Stimulated activated CD8-positive, alpha-beta memory T cell treated with anti-CD3 and anti-CD28 coated beads, Interleukin-12 subunit alpha, Interleukin-12 subunit beta, amount 100 ng/mL, for 24 hours (primary cell): Measurements from ENCODE around the gene DKK1.
"Not testable (repeated sequence)": the region's sequence is repeated elsewhere in the genome, so short reads cannot be mapped to it uniquely, and the experiment has no call there.

Source experiments
- DNase-seq: peaks from one replicate; pipeline ENCODE4 v3.0.0-alpha.2; 2020; ENCODE audit errors: extremely low read depth

DKK1 gene

DNA sequence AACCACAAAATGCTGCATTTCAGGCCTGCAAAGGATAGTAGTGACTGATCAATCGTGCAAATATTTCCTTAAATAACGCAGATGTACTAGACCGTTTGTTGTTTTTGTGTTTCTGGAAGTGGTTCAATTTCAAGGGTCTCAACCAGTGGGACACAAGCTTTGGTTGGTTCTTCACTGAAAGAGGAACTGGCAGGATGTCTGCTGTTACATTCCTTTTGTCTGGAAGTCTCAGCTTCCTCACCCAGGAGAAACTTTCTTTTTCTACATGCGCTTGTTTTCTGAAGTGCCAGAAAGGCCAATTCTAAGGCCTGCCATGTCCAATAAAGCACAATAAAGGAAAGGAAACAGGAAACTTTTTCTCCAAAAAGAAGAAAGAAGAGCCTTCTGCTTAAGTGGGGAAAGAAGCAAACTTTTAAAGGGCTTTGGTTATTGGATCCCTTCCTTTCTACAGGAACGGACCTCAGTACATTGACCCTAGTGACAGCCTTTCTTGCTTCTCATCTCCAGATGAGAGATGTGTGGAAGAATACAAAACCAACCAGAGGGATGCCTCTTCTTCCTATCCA is 4.1 kb downstream of the DKK1 start:
- no peak for DNase-seq

- no peak for DNase-seq
These were observed 4.9 kb downstream of the DKK1 start for GRCh38 chr10:52318822-52319464.

DNA sequence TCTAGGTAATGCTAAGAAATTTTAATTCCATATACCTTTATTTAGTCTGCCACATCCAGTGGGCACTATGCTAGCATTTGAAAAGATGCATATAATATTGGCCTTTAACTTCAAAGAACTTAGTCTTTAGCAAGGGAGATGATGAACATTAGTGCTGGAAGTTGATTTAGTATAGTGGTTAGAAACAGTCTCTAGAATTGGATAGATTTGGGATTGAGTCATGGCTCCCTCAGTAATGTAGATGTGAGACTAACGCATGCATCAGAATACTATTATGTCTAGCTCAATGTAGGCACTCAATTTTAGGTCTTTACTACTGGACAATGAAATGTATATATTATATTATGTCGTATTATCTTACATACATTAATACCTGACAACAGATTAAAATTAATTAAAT is 5.8 kb downstream of the DKK1 start:
- DNase-seq, result no peak

DNA sequence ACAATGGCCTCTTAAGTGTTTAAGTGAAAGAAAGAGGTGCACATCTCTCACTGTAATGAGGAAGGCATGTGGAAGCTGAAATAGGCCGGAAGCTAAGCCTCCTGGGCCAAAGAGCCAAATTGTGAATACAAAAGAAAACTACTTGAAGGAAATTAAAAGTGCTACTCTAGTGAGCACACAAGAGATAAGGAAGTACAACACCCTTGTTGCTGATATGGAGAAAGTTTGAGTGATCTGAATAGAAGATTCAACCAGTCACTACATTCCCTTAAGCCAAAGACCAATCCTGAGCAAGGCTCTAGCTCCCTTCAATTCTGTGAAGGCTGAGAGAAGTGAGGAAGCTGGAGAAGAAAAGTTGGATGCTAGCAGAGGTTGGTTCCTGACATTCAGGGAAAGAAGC is 8.2 kb downstream of the DKK1 start:
- DNase-seq, result no peak

- DNase-seq, result no peak
These were observed 8.9 kb downstream of the DKK1 start for GRCh38 chr10:52322936-52323335.

- DNase-seq, result no peak
These were observed 12.3 kb downstream of the DKK1 start for GRCh38 chr10:52326382-52326781.

DNA sequence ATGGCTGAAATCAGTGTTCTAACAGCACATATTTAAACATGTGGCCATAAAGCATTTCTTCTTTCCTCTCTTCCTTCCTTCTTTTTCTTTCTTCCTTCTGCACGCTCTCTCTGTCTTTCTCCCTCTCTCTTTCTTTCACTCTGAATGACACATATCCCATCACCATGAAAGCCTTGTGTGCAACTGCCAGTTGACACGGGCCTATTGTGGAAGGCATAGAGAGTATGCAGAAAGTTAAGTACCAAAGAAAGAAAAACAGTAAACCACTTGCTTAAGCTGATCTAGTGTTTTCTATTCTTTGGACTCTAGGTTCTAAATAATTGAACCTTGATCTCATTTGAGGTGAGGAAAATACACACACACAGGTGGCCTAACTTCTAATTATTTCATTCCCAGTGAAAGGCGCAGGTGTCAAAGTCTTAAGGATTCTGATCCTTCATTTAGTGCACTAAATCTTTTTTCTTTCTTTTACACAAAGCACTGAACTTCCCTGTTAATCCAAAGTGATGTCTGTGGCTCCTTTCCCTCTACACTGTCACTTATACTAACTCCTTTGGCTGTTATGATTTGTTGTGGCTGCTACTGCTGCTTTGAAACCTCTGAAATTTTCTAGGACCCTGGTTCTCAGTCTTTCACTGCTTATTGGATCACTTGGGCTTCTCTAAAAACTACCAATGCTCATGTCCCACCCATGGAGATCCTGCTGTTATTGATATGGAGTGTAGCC is 17.7 kb downstream of the DKK1 start:
- no peak for DNase-seq

GRCh38 chr10:52332815-52333214 is 18.7 kb downstream of the DKK1 start:
- DNase-seq, result no peak

- DNase-seq, result no peak
These were observed 20.5 kb downstream of the DKK1 start for GRCh38 chr10:52334595-52334994.

- DNase-seq, result no peak
These were observed 21.6 kb downstream of the DKK1 start for GRCh38 chr10:52335665-52336064.

DNA sequence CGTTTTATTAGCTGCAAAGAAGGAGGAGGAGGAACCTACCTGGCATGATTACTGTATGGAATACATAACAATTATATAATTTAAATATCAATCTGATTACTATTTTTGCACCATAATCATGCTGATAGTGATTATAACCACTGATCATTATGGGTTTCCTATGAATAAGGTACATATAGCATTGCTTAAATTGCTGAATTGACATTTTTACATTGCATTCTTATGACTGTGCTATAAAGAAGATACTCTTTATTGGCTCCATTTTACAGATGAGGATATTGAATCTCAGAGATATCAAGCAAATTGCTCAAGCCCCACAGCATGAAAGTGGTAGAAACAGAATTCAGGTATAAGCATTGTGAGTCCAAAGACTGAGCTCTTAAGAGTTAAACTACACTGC is 23.1 kb downstream of the DKK1 start:
- DNase-seq, result no peak

DNA sequence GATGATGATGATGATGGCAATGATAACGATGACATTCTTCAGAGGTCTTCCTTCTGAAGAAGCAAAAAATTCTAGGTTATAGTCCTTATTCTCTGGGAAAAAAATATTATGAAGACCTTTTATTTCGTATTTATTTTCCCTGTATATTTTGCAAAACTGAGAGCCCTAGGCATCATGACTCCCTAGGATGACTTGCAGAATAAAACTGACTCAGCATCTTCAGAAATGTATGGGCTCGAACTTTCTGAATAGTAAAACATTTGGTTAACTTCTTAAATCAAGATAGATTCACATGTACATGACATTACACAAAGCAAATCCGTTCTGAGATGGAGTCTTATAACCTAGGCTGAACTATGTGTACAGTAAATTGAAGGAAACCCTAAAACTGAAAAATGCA is 29.4 kb downstream of the DKK1 start:
- no peak for DNase-seq

- no peak for DNase-seq
These were observed 32.6 kb downstream of the DKK1 start for GRCh38 chr10:52346394-52347326.

GRCh38 chr10:52347327-52347667 is 33.2 kb downstream of the DKK1 start:
- DNase-seq, result no peak

DNA sequence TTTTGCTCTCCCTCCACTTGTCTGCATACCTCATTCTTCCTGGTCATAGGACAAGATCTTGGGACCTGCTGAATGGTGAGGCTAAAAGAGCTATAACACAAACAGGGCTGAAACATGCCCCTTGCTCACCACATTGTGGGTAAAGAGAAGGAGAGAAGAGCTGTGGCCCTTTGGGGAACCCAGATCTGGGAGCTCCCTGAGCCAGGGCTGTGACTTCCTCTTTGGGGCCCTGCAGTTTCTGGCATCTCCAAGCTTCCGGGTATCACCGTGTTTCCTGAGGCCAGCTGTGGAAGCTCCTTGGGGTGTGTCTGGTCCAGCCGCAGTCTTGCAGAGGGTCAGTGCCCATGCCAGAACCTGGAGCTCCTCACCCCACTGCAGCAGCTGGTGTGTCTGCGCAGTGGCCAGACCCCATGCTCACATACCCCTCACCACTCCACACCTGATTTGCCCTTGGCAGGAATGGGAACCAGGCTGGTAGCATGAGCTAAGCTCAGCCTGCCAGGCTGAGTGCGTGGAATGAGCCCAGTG is 34.0 kb downstream of the DKK1 start:
- DNase-seq, result no peak

DNA sequence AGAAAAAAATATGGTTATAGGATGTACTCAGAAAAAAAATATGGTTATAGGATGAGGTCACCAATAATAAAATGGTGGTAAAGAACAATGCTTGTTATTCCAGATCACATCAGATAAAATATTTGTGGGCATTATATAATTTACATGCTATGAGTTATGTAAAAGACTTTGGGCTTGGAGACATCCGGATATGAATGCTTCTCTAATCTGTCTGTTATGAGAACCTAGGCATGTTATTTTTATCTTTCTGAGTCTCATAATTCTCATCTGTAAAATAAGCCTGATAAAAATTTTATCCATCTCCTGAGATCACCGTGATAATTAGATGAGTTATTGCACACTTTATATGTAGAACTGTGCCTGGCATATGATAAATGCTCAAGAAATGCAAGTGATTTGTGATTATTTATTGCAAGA is 37.8 kb downstream of the DKK1 start:
- no peak for DNase-seq

DNA sequence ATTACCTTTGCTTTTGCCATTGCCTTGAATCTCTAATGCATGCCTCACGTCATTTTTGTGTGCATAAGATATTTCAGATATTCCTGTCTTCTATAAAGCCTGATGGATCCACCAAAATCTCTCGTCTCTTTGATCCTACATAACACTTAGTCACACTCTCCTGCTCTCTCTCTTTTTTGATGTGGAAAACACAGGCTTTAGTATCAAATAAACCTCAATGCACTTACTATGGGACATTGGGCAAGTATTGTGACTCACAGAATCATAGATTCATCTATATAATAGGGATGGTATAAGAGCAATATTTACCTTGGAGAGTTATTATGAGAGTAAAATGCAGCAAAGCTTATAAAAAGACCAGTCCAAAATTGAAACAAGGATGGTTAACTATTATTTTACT is 39.1 kb downstream of the DKK1 start:
- no peak for DNase-seq

DNA sequence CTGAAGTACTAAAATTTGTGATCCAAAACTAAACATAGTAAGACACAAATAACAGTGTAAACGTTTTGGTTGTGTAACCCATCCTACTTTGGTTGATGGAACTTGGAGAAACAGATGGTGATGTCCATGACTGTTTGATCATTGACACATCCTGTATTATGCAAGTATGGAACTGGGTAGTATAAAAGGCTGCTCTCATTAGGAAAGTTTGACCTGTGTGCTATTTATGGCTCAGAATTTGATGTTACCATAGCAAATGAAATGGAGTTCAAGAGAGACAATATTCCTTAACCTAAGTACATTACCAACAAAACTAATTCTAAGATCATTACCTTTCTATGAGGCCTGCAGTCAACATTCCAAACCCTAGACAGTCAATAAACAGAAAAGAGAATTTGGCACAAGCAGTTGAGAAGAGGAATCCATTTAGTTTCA is 39.9 kb downstream of the DKK1 start:
- DNase-seq, result no peak

GRCh38 chr10:52357971-52358370 is 43.9 kb downstream of the DKK1 start:
- no peak for DNase-seq

GRCh38 chr10:52359441-52359840 is 45.4 kb downstream of the DKK1 start:
- no peak for DNase-seq

GRCh38 chr10:52365547-52366432 is 51.7 kb downstream of the DKK1 start:
- not testable (repeated sequence) for DNase-seq
